ENCODE measurements around the gene VPS72.

VPS72 gene

DNA sequence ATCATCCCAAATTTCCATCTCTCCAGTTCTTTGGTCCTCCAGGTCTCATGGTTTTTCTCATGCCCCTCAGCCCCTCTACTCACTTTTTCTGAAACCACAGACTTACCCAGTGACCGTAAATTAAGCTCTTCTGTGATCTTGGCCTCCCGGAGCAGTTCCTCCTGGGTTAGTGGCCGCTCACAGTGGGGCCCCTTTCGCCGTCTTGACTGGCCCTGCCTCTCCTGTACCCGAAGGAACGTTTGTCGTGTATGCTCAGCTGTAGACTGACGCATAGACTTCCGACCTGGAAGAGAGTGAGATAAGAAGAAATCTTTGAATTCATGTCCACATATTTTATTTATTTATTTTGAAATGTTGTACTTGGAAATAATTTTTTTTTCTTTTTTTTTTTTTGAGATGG lies 5.8 kb downstream of the VPS72 start:
- DNase-seq = no peak

DNA sequence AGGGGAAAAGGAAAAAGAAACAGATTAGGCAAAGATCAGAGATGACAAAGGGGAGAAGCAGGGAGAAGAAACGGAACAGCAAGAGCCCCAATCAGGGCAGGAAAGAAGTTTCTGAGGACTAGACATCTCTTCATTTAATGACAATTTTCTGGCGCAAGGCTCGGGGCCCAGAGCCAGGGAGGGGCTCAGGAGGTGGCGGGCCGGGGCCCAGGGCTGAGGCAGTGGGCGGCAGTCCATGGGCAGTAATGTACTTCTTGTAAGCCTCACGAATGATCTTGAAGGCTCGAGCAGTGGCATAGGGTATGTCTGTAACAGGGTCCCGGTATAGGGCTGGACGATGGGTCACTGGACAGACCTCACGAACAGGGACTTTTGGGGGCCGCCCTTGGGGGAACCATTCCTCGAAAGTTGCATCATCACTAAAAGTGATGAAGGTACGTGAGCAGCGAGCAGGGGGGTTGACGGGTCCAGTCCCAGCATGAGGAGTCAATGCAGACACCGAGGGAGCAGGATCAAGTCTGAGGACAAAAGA lies 13.4 kb downstream of the VPS72 start:
- no peak for DNase-seq

DNA sequence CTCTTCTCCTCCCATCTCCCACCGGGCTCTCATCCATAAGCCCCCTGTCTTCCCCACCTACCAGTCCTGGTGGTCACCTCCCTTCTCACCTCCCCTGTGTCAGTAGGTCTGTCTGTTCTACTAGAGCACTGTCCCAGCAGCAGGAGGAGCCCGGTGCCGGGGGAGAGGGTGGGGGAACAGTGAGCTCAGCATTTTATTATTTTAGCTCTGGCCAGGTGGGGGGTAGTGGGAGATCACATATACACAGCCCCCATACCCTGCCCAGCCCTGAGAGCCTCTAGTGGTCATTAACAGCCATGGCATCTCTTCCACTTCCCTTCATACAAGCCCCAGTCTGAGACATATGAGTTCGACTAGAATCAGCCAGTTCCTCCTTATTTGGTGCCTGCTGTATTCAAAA lies 14.1 kb downstream of the VPS72 start, which contains the start of gene TMOD4:
TMOD4 (minus strand) TSS at position 119 of the 400 bp plus-strand sequence. CDS start 1,106 bp downstream, outside the sequence.
- peak; percentile 36 for DNase-seq

DNA sequence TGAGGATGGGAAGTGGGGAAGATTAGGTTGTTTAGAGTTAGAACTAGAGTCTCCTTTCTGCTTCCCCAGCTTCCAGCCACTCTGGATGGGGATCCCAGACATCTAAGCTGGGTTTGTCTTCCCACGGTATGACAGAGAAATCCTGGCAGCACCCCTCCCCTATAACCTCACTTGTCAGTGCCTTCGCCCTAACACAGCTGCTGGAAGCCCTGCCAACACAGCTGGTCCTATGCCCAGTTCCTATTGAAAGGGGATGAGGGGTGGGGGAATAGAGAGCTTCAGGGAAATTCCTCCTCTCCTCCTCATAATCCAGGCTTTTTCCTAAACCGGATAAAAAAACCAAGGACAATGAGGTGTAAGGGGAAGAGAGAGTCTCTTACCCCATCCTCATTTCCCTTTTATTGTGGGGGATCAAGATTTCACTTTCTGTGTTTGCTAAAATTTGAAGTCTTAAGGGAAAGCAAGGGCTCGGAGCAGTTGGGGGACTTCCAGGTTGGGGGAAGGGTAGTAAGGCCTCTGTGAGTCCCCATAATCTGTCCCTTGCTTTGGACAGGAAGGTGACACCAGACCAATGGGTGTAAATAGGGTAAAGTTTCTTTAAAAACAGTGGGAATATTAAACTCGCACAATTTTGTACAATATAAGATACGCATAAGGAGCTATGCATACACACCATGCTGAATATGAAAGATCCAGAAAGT lies 14.8 kb downstream of the VPS72 start:
- no peak for DNase-seq

DNA sequence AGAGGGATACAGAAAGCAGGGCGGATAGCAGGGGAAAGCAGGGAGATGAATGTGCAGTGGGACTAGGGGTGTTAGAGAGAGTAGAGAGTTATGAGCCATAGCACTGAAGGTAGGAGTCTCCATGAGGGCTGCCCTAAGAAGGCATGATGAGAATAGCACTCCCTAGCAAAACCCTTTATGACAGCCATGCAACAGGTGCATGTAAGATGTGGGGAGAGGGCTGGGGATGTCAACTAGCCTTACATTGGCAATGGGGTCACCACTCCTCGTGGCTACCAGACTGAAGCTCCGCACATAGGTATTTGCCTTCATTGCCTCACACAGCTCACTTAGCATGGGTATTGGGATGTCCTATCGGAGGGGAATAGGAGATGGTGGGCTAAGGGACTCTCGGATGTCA lies 18.8 kb downstream of the VPS72 start:
- no peak for DNase-seq

DNA sequence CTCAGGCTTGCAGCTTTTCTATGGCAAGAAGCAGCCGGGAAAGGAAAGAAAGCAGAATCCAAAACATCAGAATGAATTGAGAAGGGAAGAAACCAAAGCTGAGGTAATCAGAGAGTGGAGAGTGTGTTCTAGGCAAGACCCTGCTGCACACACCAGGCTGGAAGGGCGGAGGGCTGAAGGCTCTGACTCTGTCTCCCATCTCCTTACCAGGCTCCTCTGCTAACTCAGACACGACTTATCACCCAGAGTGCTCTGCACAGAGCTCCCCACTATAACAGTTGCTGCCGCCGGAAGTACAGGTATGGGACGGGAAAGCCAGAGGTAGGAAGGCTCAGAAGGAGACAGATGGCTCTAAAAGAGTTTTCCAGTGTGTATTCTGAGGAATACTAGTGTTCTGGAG lies 22.9 kb downstream of the VPS72 start:
- DNase-seq = no peak

DNA sequence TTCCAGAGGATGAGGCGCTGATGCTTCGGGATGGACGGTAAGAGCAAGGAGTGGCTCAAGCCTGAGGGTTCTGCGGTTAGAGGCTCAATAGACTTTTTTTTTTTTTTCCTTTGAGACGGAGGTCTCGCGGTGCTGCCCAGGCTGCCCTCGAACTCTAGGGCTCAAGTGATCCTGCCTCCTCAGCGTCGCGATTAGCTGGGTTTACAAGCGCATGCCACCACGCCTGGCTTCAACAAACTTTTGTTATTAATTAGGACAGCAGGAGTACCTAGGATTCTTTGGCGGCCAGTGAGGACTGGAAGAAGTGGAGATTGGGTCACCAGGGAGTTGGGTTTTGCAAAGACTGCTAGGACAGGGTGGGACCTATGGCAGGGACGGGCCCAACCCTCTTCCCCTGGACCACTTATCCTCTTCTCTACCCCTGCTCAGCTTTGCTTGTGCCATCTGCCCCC lies 23.5 kb downstream of the VPS72 start:
- no peak for DNase-seq

DNA sequence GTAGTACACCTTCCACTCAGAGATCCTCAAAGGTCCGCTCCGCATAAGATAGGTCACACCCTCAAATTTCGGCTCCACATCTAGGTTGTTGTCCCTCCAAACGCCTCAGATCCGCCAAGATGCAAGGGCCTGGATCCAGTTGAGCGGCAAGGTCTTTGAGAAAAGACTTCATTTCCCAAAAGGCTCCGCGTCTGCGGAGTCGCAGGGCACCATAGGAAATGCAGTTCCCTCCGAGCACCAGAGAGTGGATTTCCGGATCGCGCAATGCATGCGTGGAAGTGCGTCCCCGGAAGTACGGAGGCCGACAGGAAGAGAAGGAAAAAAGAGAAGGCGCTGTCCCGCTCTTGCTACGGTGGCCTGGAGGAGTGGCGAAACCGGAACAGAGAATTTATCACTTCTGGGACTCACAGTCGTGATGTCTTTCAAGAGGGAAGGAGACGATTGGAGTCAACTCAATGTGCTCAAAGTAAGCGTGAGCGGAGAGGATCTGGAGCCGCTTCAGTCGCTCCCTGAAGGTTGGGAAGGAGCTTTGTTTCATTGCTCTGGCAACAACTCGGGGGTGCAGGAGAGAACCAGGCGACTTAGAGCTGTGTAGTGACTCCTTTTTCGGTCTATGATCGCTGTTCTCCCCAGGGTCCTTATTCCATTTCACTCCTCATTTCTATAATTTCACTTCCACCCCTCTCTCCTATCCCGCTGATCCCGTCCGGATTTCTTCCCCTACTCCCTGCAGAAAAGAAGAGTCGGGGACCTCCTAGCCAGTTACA lies 24.1 kb downstream of the VPS72 start, which contains the start of the genes LYSMD1 and SCNM1:
LYSMD1 (minus strand) TSS at position 165 of the 767 bp plus-strand sequence. CDS start 644 bp downstream, outside the sequence.
SCNM1 (plus strand) TSS at position 407 of the 767 bp plus-strand sequence; CDS start at position 416, 9 bp downstream.
- DNase-seq = peak; percentile 99

DNA sequence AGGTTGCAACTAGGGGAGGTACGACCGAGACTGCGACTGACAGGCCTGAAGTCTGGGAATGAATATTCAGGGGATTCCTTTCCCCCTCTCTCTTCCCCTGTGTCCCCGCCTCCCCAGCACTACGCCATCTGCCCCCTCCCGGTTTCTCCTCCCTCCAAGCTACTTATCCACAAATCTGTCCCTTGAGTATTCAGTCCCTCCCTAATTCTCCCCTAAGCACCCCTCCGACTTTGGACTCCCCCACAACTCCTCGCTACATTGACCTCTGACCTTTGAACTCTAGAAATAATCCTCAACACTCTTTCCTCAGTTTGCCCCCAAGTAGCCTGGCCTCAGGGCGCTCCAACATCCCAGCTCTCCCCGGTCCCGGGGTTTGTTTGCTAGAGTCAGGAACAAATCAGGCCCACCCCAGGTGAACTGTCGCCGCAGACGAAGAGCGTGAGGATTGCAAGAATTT lies 24.7 kb downstream of the VPS72 start:
- peak; percentile 51 for DNase-seq

DNA sequence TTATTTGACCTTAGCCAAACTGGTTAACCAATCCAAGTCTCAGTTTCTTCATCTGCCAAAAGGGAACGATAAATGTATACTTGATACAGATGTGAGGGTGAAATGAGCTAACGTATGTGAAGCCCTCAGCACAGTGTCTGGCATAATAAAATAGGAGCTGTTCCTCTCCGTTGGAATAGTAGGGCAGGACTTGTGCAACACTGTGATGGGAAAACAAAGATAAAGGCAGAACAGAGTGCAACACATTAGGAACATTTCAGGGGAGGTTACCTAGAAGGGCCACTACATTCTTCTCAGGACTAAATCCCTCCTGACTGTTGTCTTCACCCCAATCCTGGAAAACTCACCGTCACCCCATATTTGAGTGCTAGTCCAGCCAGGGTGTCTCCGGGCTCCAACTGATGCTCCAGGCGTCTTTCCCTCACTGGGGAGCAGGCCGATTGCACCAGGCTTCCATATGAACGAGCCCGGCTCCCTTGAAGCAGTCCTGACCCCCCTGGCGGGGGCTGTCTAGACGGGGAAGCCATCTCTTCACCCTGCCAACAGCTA lies 25.2 kb downstream of the VPS72 start:
- no peak for DNase-seq

DNA sequence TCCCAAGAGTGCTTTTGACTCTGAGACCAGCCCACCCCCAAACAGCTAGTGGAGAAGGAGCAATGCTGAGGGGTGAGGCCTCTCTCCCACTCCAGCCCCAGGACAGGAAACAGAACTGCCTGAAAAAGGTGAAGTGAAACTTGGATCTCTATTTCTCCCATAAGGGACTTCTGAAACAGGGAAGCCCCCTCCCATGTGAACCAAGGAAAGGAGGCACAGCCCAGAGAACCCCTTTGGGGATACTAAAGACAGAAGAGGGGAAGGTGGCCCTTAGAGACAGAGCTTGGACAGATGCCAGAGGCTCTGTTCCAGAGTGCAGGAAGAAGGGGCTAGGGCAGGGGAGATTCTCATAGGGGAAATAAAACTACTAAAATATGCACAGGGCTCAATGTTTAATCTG lies 30.6 kb downstream of the VPS72 start:
- no peak for DNase-seq

DNA sequence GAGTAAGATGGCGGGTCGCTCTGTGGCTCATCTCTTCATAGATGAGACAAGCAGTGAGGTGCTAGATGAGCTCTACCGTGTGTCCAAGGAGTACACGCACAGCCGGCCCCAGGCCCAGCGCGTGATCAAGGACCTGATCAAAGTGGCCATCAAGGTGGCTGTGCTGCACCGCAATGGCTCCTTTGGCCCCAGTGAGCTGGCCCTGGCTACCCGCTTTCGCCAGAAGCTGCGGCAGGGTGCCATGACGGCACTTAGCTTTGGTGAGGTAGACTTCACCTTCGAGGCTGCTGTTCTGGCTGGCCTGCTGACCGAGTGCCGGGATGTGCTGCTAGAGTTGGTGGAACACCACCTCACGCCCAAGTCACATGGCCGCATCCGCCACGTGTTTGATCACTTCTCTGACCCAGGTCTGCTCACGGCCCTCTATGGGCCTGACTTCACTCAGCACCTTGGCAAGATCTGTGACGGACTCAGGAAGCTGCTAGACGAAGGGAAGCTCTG lies 31.2 kb downstream of the VPS72 start:
- DNase-seq = no peak

DNA sequence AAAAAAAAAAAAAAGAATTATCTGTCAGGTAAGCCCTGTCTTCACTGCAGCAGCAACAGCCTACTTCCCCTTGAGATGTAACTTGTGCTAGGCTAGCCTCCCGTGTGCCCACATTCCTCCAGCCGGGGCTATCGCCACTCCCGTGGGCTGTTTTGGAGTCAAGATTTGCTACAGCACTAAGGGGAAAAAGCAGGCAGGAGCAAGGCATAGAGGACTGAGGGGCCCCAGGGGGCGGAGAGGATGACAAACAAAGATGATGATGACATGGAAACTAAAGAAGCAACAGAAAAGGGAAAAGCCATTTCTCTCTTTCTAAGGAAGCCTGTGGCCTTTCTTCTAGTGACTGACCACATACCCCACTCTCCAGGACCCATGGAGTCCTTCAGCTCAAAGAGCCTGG lies 31.7 kb downstream of the VPS72 start:
- DNase-seq = no peak

DNA sequence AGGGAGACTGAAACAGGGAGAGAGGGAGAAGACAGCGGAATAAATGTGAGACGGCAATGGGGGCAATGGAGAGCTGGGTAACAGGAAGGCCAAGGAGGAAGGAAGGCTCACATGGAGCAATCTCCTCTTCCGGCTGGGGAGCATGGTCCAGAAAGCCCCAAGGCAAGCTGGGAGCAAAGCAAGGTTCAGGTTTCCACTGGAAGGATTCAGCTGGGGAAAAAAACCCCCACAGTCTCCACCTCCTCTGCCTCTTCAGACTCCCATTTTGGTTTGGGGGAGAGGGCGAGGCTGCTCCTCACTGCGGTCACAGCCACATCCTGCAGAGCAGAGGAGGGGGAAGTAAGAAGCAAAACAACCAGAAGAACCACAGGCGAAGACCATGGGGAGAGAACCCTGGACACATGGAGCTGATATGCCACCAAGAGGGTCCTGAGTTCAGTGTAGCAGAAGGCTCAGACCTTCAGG lies 32.9 kb downstream of the VPS72 start:
- no peak for DNase-seq

DNA sequence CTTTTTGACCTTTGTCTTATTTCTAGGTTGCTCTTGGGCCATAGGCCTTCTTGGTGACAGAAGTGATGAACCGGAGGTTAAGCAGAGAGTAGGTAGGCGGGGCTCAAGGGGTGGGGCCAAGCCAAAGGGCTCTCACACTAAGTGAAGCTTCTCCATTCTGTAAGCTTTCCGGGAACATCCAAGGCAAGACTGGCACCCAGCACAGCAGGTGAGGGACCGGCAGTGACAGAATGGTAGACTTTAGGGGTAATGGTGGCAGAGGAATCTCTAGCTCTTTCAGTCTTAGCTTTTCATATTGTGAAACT lies 33.5 kb downstream of the VPS72 start, which contains the start of gene TNFAIP8L2:
TNFAIP8L2 (plus strand) TSS at position 135 of the 305 bp plus-strand sequence. CDS start 2,049 bp downstream, outside the sequence.
- DNase-seq = no peak

DNA sequence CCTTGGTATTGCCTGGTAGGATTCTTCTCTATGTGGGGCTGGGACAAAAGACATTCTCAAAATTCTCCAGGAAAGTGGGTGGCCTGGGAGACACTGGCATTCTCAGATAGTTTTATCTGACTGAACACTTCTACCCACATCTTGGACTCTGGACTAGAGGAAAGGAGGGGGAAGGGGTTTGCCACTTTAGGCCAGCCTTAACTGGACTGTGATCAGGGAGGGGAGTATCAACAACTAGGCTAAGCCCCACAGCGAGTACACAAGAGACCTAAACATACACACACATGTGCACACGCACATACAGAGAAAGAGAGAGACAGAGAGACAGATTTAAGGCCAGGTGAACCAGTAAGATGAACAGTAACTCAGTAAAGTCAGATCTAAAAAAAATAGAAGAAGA lies 42.3 kb downstream of the VPS72 start:
- DNase-seq = no peak

DNA sequence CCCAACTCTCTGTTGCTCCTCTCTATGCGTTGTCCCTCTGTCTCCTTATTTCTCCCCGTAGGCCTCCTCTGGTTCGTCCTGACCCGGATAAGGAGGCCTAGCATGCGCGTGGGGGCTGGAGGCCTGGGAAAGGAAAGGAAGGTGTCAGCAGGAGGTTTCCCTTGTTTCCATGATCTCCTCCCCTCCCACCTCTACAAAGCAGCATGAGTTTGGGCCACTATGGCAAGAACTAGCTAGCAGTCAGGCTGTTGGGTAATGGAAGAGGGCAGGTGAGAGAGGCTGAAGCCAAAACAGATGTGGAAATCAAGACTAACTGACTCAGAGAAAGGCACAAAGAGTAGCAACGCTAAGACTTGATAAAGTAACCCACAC lies 42.9 kb downstream of the VPS72 start:
- DNase-seq = no peak

DNA sequence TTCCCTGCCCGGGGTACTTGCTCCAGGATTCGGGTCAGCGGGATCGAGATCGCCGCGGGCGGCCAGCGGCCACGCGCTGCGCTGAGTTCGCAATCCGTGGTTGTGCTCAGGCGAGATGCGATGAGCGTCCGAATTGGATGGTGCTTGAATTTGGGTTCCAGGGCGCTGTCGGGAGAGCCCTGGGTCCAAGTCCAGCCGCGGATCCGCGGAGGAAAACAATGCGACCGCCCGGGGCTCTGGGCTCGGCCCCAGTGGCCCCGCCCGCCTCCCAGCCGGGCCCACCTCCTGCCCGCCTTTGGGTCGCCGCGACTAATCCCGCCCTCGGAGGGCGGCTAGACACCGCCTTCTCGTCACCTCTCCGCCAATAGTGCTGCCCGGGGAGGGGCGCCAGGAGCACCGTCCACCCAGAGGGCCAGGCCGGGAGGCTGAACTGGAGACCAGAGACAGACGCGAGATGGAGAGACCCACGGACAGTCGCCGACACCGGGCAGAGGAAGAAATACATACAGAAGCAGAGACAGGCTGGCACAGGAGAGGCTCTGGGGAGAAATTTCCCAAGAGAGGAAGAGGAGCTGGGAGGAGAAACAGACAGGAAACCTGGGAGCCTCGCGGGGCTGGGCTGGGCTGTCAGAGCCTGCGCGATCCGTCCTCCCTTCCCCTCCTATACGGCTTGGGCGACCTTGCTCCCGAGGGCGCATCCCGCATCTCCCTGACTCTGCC lies 43.4 kb downstream of the VPS72 start, which contains the start of gene SEMA6C:
SEMA6C (minus strand) TSS at position 220 of the 720 bp plus-strand sequence. CDS start 4,010 bp downstream, outside the sequence.
- DNase-seq = peak; percentile 88

DNA sequence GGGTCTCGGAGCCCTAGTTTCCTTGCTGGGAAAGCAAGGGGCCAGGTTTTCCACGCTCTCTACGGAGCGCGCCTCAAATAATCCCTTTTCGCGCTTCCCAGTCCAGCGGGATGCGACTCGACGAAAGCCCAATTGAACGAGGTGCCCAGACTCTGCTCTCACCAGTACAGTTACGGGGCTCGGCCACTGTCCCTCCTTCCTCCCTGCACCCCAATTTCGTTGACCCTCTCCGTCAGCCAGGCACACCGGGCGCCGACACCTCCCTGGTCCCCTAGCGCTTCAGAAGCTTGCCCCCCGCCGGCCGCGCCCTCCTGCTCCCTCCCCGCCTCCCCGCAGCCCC lies 44.0 kb downstream of the VPS72 start:
- no peak for DNase-seq

DNA sequence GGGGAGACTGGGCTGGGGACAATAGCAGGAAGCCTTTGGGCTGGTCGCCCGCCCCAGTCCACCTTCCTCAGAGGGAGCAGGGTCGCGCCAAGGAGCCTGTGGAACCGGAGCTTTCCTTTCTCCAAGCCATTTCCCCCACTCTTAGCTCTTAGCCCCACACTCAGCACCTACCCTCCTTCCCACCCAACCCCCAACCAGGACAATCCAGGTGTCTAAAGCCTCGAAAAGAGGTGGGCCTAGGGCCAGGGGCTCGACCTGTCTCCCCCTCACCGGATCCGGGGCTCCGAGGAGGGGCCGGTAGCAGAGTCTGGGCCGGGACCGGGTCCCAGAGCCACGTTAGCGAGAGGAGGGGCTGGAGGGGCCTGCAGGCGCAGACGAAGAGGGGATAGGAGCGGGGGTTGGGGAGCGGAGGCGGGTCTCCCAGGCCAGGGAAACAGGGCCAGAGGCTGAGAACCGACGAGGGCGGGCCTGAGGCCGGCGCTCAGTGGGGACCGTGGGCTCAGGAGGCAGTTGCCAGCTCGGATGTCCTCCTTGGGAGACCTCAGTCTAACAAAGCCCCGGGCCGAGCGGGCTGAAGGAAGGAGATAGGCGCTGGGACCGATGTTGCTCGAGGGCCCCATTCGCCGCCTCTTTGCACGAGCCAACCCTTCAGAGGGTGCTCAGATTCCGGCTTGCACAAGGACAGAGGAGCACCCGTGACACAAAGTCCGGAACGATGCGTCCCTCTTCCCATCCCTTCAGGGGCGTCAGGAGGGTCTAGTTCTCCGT lies 44.5 kb downstream of the VPS72 start:
- DNase-seq = no peak

DNA sequence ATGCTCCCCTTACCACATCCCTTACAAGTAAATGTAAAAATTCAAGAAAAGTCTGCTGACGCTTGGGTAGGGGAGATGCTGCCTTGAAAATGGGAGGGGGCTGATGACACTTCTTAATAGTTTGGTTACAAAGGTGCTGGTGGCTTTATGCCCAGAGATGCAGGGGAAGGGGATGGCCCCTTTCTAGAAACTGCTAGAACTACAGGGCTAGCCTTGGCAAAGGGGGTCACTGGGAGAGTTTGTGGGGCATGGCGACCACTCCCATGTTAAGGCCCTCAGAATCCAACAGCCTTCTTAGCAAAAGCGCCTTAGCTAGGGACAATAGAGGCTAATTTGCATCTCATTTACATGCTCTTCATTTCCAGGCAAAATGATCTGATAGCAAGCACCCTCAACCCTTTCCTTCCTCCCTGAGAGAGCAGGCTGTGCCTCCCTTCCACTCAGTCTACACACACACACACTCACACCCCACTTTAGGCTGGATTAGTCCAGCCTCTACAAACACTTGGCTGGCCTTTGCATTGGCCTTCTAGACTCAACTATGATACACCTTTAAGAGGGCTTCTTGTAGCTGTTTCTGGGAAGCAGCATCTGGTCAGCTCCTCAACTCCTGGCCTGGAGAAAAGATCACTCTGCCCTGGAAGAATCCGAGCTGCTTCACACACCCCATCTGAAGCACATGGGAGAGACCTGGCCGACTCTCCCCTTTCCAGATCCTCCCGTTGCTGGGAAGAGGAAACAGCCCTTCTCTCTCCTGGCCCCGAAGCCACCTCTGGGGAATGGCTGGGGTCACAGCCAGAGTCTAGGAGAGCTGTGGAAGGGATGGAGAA lies 45.3 kb downstream of the VPS72 start:
- no peak for DNase-seq
